Measurements from ENCODE around the gene ZNRF2.
A peak's percentile ranks its signal among the peaks of the same experiment; 100 is the strongest.
"Not testable (repeated sequence)": the region's sequence is repeated elsewhere in the genome, so short reads cannot be mapped to it uniquely, and the experiment has no call there.

Gene ZNRF2

DNA sequence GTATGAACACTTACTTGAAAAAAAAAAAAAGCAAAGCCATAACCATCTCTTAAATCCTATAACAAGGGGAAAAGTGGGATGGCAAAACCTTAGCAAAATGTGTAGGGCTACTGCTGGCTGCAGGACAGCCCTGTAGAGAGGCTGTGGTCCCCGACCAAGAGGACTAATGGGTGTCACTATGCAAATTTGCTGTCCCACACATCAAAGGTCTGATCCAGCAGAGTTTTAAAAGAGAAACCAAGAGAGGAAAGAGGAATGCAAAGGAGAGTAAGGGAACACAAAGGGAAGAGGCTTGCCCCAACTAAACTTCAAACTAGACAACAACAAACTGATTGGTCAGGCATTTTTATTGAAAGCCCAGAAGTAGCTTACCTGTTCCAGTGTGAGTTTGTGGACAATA is 3.1 kb upstream of the ZNRF2 start:
- TF ChIP-seq, protein P1, sequence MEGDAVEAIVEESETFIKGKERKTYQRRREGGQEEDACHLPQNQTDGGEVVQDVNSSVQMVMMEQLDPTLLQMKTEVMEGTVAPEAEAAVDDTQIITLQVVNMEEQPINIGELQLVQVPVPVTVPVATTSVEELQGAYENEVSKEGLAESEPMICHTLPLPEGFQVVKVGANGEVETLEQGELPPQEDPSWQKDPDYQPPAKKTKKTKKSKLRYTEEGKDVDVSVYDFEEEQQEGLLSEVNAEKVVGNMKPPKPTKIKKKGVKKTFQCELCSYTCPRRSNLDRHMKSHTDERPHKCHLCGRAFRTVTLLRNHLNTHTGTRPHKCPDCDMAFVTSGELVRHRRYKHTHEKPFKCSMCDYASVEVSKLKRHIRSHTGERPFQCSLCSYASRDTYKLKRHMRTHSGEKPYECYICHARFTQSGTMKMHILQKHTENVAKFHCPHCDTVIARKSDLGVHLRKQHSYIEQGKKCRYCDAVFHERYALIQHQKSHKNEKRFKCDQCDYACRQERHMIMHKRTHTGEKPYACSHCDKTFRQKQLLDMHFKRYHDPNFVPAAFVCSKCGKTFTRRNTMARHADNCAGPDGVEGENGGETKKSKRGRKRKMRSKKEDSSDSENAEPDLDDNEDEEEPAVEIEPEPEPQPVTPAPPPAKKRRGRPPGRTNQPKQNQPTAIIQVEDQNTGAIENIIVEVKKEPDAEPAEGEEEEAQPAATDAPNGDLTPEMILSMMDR (conservative IDR thresholded peaks at IDR 0.05): no peak
- no peak for TF ChIP-seq ZFX (IDR thresholded peaks at IDR 0.05)

DNA sequence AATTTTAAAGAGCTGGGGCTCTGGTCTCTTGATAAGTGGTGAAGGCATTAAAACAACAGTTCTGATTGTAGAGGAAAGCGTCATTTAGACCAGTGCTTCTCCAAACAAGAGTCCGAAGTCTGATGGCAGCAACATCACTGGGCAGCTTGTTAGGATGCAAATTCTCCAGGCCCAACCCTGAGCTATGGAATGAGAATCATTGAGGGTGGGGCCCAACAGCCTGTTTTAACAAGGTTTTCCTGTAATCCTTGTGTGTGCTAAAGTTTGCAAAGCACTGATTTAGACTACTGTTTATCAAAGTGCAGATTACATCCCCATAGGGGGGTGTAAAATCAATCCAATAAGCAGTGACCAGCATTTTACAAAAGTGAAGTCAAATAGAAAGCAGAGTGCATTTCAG is 2.6 kb upstream of the ZNRF2 start:
- TF ChIP-seq, protein P1 (conservative IDR thresholded peaks at IDR 0.05): no peak
- TF ChIP-seq ZFX (IDR thresholded peaks at IDR 0.05): no peak
- no peak overlapping the region for H3K27ac ChIP-seq

More for the DNA sequence above, 3.1 kb upstream of the ZNRF2 start:
- H3K27ac ChIP-seq: no peak overlapping the region

DNA sequence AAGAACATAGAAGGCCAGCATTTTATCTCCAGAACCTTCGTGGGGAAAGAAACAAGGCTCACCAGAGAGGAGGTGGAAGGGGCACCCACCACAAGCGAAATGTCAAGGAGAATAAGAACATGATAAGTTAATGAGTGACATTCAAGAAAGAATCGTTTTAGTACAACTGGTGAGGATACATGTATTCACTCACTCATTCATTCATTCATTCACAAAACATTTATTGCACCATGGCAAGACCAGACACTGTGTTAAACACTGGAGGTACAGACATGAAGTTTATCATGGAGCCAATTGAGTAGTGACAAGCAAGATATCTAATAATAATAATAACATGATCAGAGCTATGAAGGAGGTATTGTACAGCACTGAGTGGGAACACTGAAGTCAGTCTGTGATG is 1.7 kb upstream of the ZNRF2 start:
- no peak for TF ChIP-seq ZFX (IDR thresholded peaks at IDR 0.05)
- TF ChIP-seq, protein P1 (conservative IDR thresholded peaks at IDR 0.05): no peak
- H3K27ac ChIP-seq: no peak overlapping the region

DNA sequence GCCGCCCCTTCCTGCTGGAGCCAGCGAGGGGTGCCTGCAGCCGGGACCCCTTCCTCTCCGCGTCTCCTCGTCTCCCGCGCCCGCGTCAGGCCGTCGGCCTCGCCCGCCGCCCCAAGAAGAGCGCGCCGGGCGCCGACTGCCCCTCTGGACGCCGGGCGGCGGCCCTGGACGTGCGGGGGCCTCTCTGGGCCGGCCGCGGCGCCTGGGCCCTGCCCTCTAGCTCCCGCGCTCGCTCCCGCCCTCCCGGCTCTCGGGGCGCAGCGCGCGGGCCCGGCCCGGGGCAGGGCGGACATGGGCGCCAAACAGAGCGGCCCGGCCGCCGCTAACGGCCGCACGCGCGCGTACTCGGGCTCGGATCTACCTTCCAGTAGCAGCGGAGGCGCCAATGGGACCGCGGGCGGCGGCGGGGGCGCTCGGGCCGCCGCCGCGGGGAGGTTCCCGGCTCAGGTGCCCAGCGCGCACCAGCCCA is 704 bp downstream of the ZNRF2 start:
- peak overlapping the region; percentile 73 for H3K27ac ChIP-seq

DNA sequence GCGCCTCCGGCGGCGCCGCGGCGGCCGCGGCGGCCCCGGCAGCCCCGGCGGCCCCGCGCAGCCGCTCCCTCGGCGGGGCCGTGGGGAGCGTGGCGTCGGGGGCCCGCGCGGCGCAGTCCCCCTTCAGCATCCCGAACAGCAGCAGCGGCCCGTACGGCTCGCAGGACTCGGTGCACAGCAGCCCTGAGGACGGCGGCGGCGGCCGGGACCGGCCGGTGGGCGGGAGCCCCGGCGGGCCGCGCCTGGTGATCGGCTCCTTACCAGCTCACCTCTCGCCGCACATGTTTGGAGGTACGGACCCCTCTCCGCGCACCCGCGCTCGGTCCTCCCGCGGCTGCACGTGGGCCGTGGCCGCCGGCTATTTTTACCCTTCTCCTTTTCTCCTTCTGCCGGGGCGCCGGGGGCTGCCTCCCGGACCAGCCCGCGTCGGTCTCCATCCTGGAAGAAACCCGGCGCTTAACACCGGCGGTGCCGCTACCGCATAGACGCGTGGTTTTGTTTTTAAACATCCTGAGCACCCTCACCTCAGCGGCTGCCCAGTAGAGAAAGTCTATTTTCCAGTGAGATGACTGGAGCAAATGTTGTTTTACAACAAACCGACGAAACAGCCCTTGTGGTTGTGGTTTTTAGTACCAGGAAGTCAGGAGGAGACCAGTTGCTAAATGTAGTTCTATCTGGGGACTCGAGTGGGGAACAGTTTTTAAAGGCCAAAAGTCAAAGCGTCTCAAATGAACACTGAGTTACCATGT is 1.3 kb downstream of the ZNRF2 start:
- TF ChIP-seq, protein P1 (conservative IDR thresholded peaks at IDR 0.05): no peak
- TF ChIP-seq ZFX (IDR thresholded peaks at IDR 0.05): no peak
- H3K27ac ChIP-seq: peak overlapping the region; percentile 73

More for the DNA sequence above, 704 bp downstream of the ZNRF2 start:
- TF ChIP-seq, protein P1 (conservative IDR thresholded peaks at IDR 0.05): peak; percentile 22; the same call in 1 of the 2 replicates
- peak; percentile 70 for TF ChIP-seq ZFX (IDR thresholded peaks at IDR 0.05)

DNA sequence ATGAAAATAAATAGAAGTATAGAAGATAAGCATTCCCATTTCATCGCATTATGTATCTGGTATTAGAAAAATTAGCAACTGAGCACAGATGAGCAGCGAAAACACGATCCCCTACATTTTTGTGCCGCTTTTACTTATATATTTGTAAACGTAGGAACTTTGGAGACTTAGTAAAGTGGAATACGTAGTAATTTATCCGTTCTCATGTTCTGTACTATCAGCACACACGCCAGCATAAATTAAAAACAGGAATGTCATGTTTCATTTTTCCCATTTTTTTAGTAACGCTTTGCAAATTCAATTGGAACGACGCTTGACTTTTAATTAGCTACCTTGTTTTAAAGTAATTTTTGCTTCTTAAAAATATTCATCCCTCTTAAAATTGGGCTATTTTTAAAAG is 2.4 kb downstream of the ZNRF2 start:
- no peak for TF ChIP-seq ZFX (IDR thresholded peaks at IDR 0.05)
- TF ChIP-seq, protein P1 (conservative IDR thresholded peaks at IDR 0.05): no peak
- no peak overlapping the region for H3K27ac ChIP-seq

DNA sequence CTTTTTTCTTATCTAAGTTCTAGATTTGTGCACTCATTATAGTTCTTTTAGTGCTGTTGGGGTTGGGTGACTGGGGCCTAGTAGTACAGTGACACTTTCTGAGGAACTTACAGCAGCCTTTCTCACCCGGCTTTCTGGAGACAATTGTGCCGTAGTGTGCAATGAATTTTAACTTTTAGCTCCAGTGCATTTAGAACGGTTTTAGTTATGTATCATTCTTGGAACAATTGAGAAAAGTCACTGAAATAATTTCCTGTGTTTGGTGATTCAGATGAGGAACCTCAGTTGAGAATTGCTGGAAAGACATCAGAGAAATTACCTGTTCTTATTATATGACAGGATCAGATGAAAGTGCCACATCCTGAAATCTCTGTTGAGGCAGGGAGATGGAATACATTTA is 3.2 kb downstream of the ZNRF2 start:
- H3K27ac ChIP-seq: not testable (repeated sequence)

DNA sequence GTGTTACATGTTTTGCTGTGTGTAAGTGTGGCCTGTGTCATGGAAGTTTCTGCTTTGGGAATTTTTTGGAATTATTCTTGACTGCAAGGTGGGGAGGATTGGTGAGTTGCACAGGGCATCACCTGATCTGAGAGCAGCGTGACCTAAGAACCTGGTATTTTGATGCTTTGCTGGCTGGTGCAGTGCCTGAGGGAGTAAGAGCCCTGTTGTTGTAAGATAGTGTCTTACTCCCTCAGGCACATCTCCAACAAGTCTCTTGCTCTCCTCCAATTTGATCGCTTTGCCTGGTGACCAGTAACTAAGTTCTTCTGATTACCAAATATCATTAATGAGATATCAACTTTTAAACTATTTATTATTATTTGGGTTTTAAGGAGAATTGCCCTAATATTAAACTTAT is 5.2 kb downstream of the ZNRF2 start:
- not testable (repeated sequence) for H3K27ac ChIP-seq

DNA sequence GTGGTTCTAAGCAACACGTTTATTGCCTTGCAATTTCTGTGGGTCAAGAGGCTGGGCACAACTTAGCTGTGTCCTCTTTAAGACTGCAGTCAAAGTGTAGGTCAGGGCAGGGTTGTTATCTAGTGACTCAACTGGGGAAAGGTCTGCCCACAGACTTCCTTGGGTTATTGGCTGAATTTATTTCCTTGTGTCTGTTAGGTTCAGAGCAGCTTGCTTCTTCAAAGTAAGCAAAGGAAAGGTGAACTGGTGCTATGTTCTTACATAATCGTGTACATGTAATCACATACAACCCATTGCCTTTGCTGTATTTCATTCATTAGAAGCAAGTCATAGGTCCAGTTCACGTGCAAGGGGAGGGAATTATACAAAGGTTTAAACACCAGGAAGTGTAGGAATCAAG is 5.9 kb downstream of the ZNRF2 start:
- not testable (repeated sequence) for H3K27ac ChIP-seq

DNA sequence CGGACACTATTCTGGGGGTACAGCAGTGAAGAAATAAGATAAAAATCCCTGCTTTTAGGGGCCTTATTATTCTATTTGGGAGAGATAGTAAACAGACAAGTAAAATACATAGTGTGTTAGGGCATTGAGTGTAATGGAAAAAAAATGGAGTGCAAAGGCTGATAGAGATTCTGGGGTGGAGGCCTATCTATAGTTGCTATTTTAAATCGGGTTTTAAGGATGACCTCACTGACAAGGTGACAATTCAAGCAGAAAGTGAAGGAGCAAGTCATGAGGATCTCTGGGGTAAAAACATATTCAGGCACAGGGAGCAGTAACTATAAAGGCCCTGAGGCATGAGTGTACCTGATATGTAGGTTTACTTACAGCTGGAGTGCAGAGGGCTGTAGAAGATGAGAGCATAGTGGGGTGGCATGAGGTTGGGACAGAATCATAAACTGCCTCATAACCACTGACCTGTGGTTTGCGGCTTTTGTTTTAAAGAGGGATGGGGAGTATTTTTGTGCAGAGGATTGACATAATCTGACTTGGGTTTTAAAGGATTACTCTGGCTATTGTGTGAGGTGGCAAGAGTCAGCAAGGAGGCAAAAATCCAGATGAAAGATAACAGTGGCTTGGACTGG is 8.1 kb downstream of the ZNRF2 start:
- not testable (repeated sequence) for H3K27ac ChIP-seq

DNA sequence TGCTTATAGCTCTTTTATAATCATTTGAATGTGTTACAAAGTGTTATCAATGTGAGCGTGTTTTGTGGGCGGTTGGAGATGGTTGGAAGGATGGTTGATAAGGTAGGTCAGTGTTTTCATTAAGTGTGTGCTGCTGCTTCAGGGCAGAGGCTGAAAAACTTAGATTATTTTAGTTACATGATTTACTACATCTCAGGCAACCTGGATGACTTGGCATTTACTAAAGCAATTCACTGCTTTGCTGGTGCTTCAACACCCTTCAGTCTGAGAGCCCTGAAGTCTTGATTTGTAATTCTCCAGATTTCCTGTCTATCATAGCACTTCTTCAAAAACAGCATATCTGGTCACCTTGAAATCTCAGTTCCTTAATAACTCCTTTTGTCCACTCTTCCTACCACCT is 11.9 kb downstream of the ZNRF2 start:
- H3K27ac ChIP-seq: not testable (repeated sequence)

DNA sequence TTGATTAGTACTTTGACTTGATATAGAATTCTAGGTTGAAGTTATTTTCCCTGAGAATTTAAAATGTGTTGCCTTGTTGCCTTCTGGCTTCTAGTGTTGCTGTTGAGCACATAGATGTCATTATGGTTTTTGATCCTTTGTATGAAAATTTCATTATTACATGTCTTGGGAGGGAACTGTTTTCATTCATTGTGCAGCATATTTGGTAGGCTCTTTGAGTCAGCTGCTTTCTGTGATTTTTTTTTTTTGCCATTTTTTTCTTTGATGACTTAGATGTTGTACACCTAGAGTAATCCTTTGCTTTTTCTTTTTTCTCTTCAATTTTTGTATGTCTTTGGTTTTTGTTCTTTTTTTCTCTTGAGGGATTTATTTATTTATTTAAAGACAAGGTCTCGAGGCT is 13.1 kb downstream of the ZNRF2 start:
- H3K27ac ChIP-seq: not testable (repeated sequence)

DNA sequence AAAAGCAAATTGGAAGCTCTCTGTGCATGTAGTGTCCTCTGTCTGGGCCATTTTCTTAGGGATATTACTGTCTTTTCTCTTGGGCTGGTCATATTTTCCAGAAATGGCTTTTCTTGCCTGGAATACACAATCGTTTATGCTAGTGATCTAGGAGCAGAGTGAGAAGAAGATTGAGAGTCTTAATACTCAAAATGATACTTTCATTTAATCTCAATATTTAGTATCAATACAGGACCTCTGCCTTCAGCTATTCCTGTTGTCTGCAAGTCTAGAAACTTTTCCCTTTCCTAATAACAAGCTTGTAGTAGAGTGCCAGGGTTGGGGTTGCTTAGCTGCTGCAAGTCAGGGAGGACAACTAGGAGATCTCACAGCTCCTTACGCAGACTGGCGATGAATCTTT is 14.0 kb downstream of the ZNRF2 start:
- not testable (repeated sequence) for H3K27ac ChIP-seq

Data from C4-2B (cell line).